ENCODE results near the gene STON2.

Gene STON2

GRCh38 chr14:81280136-81280791, 119.9 kb downstream of the STON2 start:
- TF ChIP-seq ESRRG (CRISPR knock-in tag; IDR thresholded peaks at IDR 0.05): no peak
- no peak for TF ChIP-seq PPARA (CRISPR knock-in tag; IDR thresholded peaks at IDR 0.05; ENCODE audit: borderline replicate concordance)
- TF ChIP-seq ZNF8 (CRISPR knock-in tag; IDR thresholded peaks at IDR 0.05): no peak
- no peak for TF ChIP-seq ZC3H10 (CRISPR knock-in tag; IDR thresholded peaks at IDR 0.05)
- TF ChIP-seq TSHZ2 (CRISPR knock-in tag; IDR thresholded peaks at IDR 0.05): no peak
- TF ChIP-seq TOX (CRISPR knock-in tag; IDR thresholded peaks at IDR 0.05; ENCODE audit: borderline replicate concordance): no peak
- ATAC-seq: no peak

GRCh38 chr14:81277096-81277495, 123.0 kb downstream of the STON2 start:
- TF ChIP-seq ISL1 (CRISPR knock-in tag; IDR thresholded peaks at IDR 0.05) (no peak), RARB (CRISPR knock-in tag; IDR thresholded peaks at IDR 0.05) (no peak), ZFP30 (CRISPR knock-in tag; IDR thresholded peaks at IDR 0.05) (no peak)
- no peak for ATAC-seq

- no peak for ATAC-seq
Observed at GRCh38 chr14:81276073-81277069, 123.8 kb downstream of the STON2 start.

GRCh38 chr14:81275305-81276072, 124.6 kb downstream of the STON2 start:
- TF ChIP-seq ZNF565 (CRISPR knock-in tag; conservative IDR thresholded peaks at IDR 0.05; ENCODE audit: low read depth) (no peak), TCF4 (CRISPR knock-in tag; IDR thresholded peaks at IDR 0.05; ENCODE audit: borderline replicate concordance) (no peak), GLIS3 (CRISPR knock-in tag; IDR thresholded peaks at IDR 0.05) (no peak), OSR1 (CRISPR knock-in tag; IDR thresholded peaks at IDR 0.05) (no peak), CREB5 (CRISPR knock-in tag; IDR thresholded peaks at IDR 0.05; ENCODE audit: low read depth) (no peak), PPARA (CRISPR knock-in tag; IDR thresholded peaks at IDR 0.05; ENCODE audit: borderline replicate concordance) (no peak), ZFP3 (CRISPR knock-in tag; IDR thresholded peaks at IDR 0.05) (no peak), CSDC2 (CRISPR knock-in tag; IDR thresholded peaks at IDR 0.05) (no peak), ZNF8 (CRISPR knock-in tag; IDR thresholded peaks at IDR 0.05) (no peak), POU6F1 (CRISPR knock-in tag; IDR thresholded peaks at IDR 0.05; ENCODE audit: borderline replicate concordance, low read depth) (no peak), PATZ1 (CRISPR knock-in tag; IDR thresholded peaks at IDR 0.05; ENCODE audit: borderline replicate concordance) (no peak), BACH2 (CRISPR knock-in tag; IDR thresholded peaks at IDR 0.05; ENCODE audit: borderline replicate concordance) (no peak), ZC3H10 (CRISPR knock-in tag; IDR thresholded peaks at IDR 0.05) (no peak), ESRRG (CRISPR knock-in tag; IDR thresholded peaks at IDR 0.05) (no peak)
- no peak for ATAC-seq

More at GRCh38 chr14:81276073-81277069, 123.8 kb downstream of the STON2 start:
- TF ChIP-seq TOX (CRISPR knock-in tag; IDR thresholded peaks at IDR 0.05; ENCODE audit: borderline replicate concordance) (no peak), PATZ1 (CRISPR knock-in tag; IDR thresholded peaks at IDR 0.05; ENCODE audit: borderline replicate concordance) (no peak), BACH2 (CRISPR knock-in tag; IDR thresholded peaks at IDR 0.05; ENCODE audit: borderline replicate concordance) (no peak), PPARA (CRISPR knock-in tag; IDR thresholded peaks at IDR 0.05; ENCODE audit: borderline replicate concordance) (no peak)

Measured in SK-N-SH treated with all-trans-retinoic acid at 6 μM for 48 hours (cell line).